HS-5 (cell line): ENCODE data around the gene GIT2.
"Not testable (repeated sequence)": the region's sequence is repeated elsewhere in the genome, so short reads cannot be mapped to it uniquely, and the experiment has no call there.

Experiments
- DNase-seq: peaks from one replicate; pipeline ENCODE4 v3.0.0-alpha.2; 2012; ENCODE audit warnings: low read depth

GIT2 gene

DNA sequence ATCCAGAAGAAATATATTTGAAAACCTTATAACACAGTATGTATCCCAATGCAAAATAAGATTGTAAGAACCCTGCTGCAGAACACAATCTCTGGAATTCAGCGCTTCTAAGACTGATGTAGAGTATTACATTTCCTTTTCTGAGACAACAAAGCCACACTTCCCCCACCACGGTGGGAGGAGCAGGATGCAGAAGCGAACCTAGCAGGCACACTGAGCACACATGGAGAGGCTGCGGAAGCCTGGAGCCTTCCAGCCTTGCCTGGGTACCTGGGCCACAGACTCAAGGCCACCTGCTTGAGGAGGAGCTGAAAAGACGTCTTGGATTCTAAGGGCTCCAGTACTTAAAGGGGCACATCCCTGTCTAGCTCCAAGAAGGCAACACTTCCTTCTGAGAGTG, 49.7 kb downstream of the GIT2 start:
- no peak for DNase-seq

DNA sequence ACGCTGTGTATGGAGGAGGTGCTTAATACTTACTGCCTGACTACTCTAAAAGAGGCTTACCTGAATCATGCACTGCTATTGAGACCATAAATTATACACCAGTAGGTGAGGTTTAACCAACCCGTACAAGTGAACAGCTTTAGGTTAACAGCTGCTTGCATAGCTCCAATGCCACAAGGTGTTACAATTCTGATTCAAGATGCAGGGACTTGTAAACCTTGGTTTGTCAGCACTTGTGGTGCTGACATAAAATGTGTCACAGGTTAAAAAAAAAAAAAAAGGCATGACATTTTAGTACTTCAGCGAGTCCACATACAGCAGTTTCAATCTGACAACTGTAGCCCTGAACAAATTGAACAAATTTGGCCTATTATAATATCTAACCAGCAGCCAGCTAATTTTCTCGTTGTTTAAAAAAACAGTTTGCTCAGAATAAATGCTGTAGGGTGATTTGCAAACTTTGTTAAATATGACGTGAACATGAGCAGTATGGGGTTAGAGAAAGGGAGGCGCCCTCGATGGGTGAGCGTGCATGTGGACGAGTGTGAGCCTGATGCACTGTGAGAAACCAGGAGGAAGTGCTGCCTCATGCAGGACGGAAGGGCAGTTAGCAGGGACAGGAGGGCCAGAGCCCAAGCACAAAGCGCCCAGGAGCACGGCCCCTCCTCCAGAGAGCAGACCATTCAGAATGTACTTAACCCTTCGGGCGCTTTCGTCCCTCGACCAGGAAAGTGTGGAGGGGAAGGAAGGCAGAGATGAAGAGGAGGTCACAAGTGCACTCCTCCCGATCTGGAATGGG, 51.4 kb downstream of the GIT2 start:
- no peak for DNase-seq

DNA sequence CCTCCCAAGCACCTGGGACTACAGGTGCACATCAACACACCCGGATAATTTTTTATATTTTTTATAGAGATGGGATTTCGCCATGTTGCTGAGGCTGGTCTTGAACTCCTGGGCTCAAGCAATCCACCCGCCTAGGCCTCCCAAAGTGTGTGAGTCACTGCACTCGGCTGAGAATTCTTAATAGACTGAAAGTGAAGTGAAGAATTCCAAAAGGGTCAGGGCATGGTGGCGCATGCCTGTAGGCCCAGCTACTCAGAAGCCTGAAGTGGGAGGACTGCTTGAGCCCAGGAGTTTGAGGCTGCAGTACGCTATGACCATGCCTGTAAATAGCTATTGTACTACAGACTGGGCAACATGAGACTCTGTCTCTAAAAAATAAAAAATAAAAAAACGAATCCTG, 52.4 kb downstream of the GIT2 start:
- DNase-seq, result no peak

DNA sequence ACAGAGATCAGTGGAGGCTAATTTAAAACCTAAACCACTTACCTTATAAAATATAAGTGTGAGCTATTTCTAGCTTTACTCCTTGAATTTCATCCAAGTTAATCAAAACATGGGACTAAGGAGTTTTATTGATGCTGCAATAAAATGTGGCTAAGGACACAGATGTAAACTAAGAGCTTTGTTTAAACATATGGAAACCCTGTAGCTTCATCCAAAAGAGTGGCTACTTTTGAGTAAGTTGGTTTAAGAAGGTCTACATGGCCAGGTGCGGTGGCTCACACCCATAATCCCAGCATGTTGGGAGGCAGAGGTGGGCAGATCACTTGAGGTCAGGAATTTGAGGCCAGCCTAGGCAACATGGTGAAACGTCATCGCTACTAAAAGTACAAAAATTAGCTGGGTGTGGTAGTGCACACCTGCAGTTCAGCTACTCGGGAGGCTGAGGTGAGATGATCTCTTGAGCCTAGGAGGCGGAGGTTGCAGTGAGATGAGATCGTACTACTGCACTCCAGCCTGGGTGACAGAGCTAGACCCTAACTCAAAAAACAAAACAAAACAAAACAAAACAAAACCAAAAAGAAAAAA, 55.7 kb downstream of the GIT2 start:
- DNase-seq, result no peak

DNA sequence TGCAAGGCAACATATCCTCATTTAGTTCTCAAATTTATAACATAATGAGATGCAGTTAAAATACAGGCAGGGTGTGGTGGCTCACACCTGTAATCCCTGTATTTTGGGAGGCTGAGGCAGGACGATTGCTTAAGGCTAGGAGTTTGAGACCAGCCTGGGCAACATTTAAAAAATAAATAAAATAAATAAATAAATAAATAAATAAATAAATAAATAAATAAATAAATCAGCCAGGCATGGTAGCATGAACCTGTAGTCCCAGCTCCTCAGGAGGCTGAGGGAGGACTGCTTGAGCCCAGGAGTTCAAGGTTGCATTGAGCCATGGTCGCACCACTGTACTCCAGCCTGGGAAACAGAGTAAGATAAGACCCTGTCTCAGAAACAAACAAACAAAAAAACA, 56.7 kb downstream of the GIT2 start:
- DNase-seq, result no peak

DNA sequence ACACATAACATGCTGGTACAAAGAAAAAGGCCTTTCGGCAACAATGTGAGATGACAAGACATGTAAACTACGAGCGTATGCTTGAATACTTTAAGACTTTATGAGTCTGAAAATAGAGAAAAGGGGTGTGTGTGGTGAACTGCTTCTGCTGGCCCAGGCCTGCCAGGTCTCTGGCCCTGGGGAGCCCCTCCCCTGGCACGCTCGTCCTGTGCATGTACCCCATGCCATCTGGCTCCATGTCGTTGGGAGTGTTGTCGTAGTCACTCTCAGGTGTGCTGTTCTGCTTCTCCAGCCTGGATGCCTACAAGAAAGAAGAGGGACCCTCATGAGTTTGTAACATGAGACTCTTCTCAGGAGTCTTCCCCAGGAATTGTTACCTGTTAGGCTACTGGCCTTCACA, 57.2 kb downstream of the GIT2 start:
- DNase-seq, result no peak

DNA sequence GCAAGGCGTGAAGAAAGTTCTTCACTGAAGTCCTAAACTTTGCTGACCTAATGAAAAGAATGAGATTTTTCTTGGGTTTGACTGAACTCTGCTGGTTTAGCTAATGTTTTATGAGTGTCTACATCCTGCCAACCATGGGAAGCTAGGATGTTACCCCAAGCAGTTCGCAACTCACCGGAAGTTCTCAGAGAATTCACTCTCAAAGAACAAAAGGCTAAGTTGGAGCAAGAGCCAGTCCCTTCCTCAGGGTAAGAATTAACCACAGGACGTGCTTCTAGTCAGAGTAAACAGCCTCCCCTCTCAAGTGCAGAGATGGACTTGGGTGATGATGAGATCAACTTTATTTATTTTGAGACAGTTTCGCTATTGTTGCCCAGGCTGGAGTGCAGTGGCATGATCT, 58.8 kb downstream of the GIT2 start:
- no peak for DNase-seq

DNA sequence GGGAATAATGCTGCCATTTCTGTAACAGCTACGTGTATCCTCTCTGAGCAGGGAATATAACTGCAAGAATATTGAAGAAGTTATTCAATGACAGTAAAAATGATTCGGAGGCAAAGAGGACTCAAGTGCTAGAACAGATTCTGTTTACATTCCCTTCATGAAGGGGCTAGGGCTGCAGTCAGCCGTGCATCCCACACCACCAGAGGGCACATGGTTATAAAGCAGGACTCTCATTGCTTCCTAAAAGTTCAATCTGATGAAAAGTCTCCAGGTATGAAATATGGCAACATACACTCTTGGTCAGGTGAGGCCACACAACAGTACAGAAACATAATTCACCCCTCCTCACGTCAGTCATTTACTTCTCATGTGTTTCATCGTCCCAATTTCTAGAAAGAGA, 62.1 kb downstream of the GIT2 start:
- no peak for DNase-seq

DNA sequence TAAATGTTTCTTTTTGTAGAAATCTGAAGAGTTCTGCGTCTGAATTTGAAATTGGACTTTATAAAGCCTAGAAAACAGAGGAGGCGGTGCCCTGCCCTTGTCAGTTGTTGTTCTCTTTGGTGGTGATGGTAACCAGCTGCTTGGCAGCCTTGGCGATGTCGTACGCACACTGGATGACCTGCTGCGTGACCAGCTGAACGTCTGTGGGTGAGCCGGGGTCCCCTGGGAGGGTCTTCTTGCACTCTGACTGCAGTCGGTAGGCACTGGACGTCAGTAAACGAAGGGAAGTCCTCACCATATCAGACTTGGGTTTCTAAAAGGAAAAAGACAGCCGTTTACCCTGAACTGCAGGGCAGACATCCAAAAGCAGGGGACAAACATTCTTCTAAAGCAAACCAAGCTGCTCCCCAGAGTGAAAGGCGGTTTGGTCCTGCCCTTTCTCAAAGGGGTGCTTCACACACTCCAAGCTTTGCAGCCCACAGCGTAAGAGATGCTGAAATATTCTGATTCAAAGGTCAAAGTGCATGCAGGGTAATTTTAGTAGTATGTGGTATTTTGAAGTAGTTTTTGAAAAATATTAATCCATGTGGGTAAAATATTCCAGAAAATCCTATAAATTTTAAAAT, 63.2 kb downstream of the GIT2 start:
- DNase-seq, result no peak

DNA sequence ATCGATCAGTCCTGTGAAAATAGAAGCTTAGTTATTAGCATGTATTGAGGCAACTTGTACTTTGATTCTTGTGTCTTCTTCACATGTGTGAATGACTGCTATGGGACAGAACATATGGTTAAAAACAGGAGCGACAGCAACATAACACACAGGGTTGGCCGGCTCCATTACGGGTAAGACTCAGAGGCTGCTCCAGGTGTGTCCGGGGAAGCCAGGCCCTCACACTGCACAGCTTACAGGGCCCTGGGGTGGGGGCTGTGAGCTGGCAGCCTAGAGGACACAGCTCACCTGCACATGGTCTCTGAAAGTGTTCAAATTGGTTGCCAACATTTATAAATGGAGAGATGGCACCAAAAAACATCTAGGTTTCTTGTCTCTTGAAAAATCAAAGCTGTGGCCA, 65.0 kb downstream of the GIT2 start:
- no peak for DNase-seq

DNA sequence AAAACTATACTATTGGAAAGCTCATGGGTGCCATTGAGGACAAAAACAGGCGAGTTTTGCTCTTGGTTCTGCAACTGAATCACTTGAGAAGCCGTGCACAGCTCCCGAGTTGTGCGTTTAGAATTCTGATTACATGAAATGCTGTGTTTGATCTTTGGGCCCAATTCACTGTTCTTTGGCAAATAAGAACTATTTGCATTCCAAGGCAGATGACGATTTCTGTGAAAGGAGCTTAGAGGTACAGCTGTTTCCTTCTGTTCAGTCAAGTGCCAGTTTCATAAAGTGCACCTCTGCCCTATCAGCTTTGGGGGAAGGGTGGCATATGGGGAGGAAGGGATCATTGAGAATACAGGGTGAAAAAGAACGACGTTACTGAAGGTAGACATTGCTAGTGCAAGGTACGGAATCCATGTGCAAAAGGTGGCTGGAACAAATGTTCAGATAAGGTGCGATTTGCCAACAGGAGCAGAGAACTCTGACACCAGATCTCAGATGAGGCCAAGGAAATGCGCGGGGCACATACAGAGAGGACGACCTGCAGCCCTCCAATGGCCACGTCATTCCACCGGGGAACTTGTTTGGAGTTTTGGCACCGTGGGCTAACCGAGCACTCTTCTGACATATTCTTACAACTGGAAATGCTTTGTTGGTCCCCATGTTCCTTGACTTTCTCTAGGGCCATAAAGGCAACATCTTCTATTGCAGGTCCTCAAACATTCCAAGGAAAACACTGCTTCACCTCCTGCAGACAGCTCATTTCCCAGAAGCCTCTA, 66.0 kb downstream of the GIT2 start:
- no peak for DNase-seq

DNA sequence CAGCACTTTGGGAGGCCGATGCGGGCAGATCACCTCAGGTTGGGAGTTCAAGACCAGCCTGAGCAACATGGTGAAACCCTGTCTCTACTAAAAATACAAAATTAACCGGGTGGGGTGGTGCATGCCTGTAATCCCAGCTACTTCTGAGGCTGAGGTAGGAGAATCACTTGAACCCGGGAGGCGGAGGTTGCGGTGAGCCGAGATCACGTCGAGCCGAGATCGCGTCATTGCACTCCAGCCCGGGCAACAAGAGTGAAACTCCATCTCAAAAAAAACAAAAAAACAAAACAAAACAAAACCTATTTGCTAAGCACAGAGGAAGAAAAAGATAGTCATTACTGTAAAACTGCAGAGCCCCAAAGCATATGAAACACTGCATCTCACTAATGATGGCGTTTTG, 66.8 kb downstream of the GIT2 start:
- not testable (repeated sequence) for DNase-seq

DNA sequence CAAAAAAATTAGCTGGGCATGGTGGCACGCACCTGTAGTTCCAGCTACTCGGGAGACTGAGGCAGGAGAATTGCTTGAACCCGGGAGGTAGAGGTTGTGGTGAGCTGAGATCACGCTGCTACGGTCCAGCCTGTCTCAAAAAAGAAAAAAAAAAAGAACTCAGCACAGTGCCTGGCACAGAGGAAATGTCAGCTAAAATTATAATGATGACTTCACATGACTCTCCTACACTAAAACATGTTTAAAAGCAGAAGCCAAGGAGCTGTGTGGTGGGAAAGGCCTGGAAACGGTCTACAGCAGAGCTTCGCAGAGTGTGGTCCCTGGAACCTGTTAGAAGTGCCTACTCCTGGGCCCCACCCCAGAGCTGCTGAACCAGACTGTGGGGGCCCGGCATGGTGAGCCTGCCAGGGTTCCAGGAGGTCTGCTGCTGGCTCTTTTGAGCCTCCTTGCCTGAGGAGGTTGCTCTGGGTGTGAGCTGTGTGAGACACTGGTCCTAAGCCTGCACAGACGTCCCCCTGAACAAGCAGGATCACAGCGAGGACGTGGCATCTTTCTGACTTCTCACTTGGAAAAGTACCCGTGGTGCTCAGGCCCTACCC, 68.0 kb downstream of the GIT2 start:
- no peak for DNase-seq

DNA sequence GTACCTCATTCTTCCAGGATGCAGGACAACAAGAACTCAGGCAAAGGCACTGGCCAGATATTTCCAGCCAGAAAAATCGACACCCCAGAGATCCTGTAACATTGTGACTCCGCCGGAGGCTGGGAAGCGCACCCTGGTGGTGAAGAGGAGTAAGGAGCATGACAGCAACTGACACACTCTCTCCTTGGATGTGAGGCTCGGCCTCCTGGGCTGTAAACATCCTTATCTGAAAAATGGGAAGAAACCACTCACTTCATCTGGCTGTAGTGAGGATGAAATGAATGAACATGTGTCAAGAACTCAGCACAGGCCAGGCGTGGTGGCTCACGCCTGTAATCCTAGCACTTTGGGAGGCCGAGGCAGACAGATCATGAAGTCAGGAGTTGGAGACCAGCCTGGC, 68.5 kb downstream of the GIT2 start:
- DNase-seq, result no peak

DNA sequence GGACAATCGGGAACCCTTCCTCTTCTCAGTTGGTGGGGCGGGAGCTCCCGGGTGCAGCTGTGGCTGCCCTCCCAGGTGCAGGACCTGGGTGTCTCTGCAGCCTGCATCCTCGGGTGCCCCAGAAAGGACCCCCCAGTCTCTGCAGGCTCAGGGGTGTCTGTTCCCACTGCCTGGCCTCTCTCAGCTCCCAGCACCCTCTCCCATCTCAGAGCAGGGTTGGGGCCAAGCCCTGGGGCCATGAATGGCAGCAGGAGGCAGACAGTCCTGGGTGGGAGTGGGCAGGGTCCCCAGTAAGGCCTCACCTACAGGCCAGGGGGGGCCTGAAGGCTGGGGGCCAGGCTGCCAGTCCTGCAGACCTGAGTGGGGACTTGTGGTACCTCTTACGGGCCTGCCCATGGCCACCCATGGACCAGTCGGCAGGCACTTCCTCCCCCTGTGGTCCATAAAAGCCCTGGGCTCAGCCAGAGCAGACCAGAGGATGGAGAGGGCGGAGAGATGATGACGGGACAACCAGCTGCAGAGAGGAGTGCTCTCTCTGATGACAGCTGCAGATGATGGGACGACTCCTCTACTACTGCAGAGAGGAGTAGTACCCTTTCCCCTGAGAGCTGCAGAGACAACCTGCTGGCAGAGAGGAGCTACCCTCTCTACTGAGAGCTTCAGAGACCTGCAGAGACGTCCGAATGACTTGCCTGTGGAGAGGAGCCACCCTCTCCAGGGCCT, 69.5 kb downstream of the GIT2 start:
- DNase-seq, result no peak

DNA sequence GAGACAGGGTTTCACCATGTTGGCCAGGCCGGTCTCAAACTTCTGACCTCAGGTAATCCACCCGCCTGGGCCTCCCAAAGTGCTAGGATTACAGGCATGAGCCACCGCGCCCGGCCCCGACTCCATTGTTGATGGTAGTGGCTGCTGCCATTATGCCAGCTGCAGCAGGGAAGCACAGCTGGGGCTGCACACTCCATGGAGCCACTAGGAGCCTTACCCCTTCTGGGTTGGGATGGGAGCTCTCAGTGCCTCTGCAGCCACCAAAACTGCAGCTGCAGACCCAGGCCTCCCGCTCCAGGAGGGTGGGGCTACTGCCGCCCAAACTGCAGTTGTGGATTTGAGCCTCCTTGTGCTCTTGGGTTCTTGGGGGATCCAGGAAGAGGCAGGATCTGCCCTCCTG, 70.2 kb downstream of the GIT2 start:
- no peak for DNase-seq

DNA sequence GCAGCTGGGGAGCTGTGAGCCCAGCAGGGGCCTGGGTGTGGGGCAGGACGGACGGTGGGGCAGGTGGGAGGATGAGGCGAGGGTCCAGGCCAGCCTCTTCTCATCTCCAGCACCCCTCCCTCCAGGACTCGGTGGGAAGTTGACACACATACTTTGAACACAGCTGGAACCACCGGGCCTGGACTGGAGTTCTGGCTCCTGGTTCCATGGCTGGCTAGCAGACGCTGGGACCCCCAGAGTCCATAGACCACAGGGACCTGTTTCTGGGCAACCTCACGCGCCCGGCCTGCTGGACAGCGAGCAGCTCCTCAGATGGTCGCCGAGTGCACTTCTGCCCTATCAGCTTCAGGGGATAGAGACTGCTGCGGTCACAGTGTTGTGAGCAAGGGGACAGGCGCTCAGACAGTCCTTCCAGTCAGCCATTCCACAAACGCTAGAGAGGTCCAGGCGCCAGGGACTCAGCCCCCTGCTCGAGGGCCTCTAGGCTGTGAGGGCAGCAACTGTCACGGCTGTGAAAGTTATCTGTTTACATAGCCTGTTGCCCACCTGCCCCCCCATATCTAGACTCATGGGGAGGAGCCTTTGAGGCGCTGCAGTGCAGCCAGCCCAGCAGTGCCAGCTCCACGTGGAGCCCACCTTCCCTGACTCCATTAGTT, 70.9 kb downstream of the GIT2 start:
- DNase-seq, result no peak

DNA sequence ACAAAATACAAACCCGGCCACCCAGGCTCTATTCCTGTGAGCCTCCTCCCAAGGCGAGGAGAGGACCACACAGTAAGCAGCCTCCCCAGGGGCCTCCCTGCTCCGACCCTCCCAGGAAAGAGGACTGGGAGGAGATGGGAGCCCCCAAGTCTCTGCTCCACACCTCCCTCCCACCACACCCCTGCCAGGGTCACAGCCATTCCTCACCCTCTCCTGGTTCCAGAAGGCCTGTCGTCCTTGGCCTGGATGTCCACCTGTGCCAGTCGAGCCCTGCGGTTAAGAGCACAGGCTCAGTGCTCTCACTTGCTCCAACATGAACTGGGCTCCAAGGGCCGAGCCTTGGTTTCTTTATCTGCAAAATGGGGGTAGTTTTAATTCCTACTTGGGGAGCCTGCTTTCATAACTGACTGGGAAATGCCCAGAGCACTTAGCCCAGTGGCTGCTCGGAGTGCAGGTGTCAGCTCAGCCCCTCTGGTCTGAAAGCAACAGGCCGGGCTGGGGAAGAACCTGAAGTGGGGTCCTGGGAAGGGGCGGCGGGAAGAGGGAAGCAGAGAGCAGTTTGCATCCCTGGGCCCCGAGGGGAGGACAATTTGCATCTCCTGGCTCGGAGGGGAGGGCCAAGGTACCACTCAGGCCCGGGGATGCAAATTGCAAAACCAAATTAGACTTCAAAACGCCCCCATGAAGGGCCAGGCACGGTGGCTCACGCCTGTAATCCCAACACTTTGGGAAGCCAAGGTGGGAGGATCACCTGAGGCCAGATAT, 72.5 kb downstream of the GIT2 start:
- no peak for DNase-seq

DNA sequence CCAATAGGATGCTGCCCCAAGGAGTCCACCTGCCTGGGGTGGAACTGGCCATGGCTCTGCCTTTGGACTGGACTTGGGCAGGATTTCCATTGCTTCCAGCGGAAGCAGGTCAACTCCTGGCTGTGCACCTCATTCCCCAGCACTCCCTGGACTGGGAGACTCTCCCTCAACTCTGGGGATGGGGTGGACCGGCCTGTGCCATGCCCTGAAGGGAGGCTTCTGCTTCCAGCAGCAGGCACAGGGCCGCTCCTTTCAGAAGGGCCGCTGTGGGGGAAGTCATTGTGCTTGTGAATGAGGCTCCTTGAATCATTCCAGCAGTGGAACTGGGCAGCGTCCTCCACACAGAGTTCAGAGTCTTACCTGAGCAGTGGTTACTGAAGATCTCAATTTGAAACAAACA, 73.1 kb downstream of the GIT2 start:
- no peak for DNase-seq

DNA sequence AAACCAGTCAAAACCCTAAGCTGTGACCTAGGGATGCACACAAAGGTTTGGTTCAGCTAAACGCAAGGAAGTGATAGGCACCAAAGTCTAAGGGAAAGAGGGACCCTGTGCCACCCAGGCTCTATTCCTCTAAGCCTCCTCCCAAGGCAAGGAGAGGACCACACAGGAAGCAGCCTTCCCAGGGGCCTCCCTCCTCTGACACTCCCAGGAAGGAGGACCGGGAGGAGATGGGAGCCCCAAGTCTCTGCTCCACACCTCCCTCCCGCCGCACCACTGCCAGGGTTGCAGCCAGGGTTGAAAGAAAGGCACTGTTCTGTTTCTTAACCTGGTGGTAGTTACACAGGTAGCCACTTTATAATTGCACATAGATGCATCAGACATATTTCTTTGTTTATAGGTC, 74.2 kb downstream of the GIT2 start:
- no peak for DNase-seq
